ENCODE data around the gene TBC1D1.

DNA sequence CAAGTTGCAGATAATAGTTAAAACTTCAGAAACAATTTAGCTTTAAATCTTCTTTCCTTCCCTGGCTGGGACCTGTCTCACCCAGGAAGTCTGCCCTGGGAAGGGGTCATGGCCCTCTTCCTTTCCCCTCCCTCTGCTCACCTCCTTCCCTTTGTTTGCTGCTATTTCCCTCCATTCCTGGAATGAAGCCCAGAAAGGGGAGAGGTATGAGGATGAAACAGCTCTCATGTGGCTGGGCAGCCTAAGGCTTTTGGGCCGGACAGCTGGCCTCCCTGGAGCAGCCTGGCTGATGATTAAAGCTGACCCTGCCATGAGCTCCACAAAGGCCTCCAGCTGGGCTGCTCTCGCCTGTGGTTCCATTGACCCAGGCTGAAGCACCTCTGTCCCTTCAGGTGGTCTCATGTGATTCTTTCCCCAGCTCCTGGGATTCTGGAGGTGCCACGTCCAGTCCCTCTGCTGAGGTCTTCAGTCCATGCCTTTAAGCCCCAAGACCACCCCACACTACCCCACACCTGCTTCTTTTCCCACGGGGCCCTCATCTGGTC lies 271.4 kb downstream of the TBC1D1 start:
- TF ChIP-seq POLR2A (IDR thresholded peaks at IDR 0.05) (no peak), POLR2AphosphoS5 (IDR thresholded peaks at IDR 0.05) (no peak)
- TF ChIP-seq, protein P1, sequence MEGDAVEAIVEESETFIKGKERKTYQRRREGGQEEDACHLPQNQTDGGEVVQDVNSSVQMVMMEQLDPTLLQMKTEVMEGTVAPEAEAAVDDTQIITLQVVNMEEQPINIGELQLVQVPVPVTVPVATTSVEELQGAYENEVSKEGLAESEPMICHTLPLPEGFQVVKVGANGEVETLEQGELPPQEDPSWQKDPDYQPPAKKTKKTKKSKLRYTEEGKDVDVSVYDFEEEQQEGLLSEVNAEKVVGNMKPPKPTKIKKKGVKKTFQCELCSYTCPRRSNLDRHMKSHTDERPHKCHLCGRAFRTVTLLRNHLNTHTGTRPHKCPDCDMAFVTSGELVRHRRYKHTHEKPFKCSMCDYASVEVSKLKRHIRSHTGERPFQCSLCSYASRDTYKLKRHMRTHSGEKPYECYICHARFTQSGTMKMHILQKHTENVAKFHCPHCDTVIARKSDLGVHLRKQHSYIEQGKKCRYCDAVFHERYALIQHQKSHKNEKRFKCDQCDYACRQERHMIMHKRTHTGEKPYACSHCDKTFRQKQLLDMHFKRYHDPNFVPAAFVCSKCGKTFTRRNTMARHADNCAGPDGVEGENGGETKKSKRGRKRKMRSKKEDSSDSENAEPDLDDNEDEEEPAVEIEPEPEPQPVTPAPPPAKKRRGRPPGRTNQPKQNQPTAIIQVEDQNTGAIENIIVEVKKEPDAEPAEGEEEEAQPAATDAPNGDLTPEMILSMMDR (IDR thresholded peaks at IDR 0.05) = no peak

All from transverse colon (tissue), 4 donors.